ENCODE data around the gene TWIST2.

TWIST2 gene

DNA sequence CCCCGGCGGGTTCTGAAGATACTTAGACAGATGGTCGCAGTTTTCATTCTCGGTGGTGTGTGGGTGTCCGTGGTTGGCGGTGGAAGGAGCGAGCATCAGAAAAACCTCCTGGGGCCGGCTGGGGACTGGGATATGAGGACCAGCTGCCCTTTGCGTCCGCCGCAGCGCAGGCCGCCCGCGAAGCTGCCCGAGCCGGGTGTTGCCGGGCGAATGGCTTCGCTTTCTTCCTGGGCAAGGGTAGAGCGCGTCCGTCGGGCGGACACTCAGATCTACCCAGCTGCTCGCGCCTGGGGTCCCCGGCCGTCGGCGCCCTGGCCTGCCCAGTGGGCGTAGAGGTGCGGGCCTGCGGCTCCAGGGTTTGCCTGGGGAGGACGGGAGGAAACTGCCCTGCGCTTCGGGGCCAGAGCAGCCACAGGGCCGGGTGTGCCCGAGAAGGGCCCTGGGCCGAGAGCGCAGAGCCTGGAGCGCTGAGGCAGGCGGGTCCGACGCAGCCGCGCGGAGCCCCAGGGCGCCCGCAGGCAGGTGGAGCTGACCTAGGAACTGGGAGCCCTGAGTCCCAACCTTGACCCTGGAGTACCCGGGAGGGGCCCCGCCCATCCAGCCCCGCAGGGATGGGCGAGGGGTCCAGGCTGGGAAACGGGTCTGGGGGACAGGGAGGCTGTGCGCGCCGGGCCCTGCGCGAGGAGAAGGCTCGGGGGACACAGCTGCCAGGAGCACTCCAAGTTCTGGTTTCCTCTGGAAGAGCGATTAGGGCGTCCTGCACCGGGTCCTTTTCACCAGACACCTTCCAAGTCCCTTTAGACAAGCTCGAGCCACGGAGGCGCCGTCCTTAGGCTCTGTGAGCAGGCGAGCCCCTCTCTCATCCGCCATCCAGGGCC, 1.3 kb downstream of the TWIST2 start:
- in situ Hi-C loops (cut with MboI; ENCODE audit: low sequenced_read_pairs, unreplicated experiment): no loop called here
- no peak for DNase-seq (ENCODE audit: low spot score)
- no peak for TF ChIP-seq CTCF (IDR thresholded peaks at IDR 0.05; ENCODE audit: borderline replicate concordance, control extremely low read depth, extremely low read depth, insufficient read depth, missing control alignments)

DNA sequence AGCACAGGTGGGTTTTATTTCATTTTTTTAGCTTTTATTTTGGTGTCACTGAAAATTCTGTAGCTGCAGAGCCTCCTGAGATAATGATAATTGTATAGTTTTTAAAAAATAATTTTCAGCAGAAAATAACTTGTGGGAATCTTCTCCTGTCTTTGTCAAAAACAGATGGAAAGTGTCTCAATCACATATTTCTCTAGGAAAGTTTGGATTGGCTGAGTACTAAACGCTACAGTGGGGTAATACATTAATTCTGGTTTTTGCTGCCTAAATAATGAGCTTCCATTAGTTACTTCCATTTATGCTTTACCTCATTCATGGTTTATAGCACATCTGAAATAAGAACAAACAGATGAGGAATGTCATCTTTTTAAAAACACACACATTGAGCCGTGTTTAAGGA, 2.2 kb downstream of the TWIST2 start:
- TF ChIP-seq CTCF (IDR thresholded peaks at IDR 0.05; ENCODE audit: borderline replicate concordance, control extremely low read depth, extremely low read depth, insufficient read depth, missing control alignments): no peak
- in situ Hi-C loops (cut with MboI; ENCODE audit: low sequenced_read_pairs, unreplicated experiment): no loop called here
- DNase-seq (ENCODE audit: low spot score): no peak

DNA sequence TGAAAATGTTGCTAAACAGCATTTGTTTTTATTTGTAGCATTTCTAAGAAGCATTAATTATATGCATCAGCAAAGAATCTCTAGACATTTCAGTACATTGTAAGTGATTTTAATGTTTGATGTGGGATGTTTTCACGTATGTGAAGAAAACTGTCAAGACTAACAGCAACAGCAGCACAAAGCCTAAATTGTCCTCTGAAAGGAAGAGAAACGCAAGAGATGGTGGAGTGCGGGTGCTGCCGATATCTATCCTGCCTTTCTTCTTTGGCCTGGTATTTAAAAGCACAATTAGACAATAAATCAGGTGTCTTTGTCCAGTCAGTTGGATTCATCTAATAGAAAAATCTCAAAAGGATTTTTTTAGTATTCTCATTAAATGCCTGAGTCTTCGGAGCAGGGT, 3.1 kb downstream of the TWIST2 start:
- no peak for TF ChIP-seq CTCF (IDR thresholded peaks at IDR 0.05; ENCODE audit: borderline replicate concordance, control extremely low read depth, extremely low read depth, insufficient read depth, missing control alignments)
- no peak for DNase-seq (ENCODE audit: low spot score)
- in situ Hi-C loops (cut with MboI; ENCODE audit: low sequenced_read_pairs, unreplicated experiment): no loop called here

DNA sequence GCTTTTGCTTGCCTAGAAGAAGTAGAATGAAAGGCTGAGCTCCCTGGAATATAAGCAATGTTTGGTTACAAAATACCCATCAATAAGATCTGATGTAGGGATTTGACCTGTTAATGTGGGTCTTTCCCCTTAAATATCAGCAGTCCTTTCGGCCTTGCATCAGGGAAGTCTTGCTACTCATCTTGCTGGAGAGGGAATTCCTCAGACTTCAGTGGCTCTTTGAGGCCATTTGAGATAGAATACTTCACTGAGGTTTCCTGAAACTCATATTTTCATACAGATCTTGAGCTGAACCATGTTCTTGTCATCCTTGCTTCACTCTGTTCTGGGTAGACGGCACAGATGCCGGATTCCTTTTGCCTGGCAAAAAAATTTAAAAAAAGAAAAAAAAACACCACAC, 3.9 kb downstream of the TWIST2 start:
- in situ Hi-C loops (cut with MboI; ENCODE audit: low sequenced_read_pairs, unreplicated experiment): no loop called here
- DNase-seq (ENCODE audit: low spot score): no peak
- no peak for TF ChIP-seq CTCF (IDR thresholded peaks at IDR 0.05; ENCODE audit: borderline replicate concordance, control extremely low read depth, extremely low read depth, insufficient read depth, missing control alignments)

DNA sequence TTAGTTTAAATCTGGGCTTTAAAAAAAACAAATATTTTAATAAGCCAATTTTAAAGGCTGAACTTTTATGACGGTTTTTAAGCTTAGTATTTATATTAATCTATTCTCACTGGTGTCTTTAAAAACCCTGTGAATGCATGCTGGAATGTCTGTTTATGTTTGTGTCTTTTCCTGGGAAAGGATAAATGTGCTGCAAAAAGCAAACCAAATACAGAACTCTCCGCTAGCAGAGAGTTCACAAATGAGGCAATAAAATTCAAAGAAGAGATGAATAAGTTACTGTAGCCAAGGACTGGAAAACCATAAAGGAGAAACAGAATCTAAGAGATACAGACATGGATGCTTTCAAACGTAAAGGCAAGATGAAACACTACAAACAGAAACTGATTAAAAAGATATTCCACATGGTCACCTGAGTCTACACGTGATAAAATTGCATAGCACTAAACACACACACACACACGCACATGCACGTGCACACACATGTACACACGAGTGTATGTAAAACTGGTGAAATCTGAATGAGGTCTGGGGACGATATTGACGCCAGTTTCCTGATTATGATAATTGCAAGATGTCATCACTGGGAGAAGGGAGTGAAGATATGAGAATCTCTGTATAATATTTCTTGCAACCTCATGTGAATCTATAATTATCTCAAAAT, 4.5 kb downstream of the TWIST2 start:
- no peak for TF ChIP-seq CTCF (IDR thresholded peaks at IDR 0.05; ENCODE audit: borderline replicate concordance, control extremely low read depth, extremely low read depth, insufficient read depth, missing control alignments)
- in situ Hi-C loops (cut with MboI; ENCODE audit: low sequenced_read_pairs, unreplicated experiment): no loop called here
- DNase-seq (ENCODE audit: low spot score): no peak

DNA sequence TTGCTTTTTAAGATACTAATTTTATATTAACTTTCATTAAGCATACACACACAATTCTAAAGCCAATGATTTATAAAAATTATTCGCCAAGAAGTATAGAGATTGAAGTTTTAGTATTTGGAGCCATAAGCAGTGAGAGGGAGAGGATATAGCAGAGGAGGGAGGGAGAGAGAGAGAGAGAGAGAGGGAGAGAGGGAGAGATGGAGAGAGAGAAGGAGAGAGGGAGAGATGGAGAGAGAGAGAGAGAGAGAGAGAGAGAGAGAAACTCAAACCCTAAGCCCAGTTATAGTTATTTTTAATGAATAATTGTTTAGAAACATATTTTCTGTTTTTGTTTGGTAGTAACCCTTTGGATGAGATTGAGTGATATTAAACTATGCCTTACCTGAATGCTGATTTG, 5.3 kb downstream of the TWIST2 start:
- TF ChIP-seq CTCF (IDR thresholded peaks at IDR 0.05; ENCODE audit: borderline replicate concordance, control extremely low read depth, extremely low read depth, insufficient read depth, missing control alignments): no peak
- in situ Hi-C loops (cut with MboI; ENCODE audit: low sequenced_read_pairs, unreplicated experiment): no loop called here
- no peak for DNase-seq (ENCODE audit: low spot score)

Data from GM13976 (cell line).